T-helper 1 cell treated with Interleukin-12 subunit alpha and Interleukin-12 subunit beta and Interleukin-4 antibody, amounts not matched to agents 30 μg/mL and 1 μg/mL, for 36 hours (primary cell): Measurements from ENCODE around the gene SP7.
"Not testable (repeated sequence)": the region's sequence is repeated elsewhere in the genome, so short reads cannot be mapped to it uniquely, and the experiment has no call there.

Experiments used
- H3K27ac Mint-ChIP-seq: one replicate; pipeline ENCODE4 v1.8.0; 2021; ENCODE audit warnings: mild to moderate bottlenecking, mixed read lengths
- H3K27me3 Mint-ChIP-seq: one replicate; pipeline ENCODE4 v1.8.0; 2021; ENCODE audit warnings: low read depth, mixed read lengths
- H3K36me3 Mint-ChIP-seq: one replicate; pipeline ENCODE4 v1.8.0; 2021; ENCODE audit warnings: low read depth, mixed read lengths
- H3K4me1 Mint-ChIP-seq: one replicate; pipeline ENCODE4 v1.8.0; 2021; ENCODE audit warnings: low read depth, mixed read lengths
- H3K4me3 Mint-ChIP-seq: one replicate; pipeline ENCODE4 v1.8.0; 2021; ENCODE audit warnings: mild to moderate bottlenecking, moderate library complexity, mixed read lengths
- H3K9me3 Mint-ChIP-seq: one replicate; pipeline ENCODE4 v1.8.0; 2021; ENCODE audit warnings: mixed read lengths

The SP7 gene

GRCh38 chr12:53336181-53336681, at the start of gene SP7:
TSS of gene SP7 (minus strand) at chr12:53336354. CDS start at chr12:53335646, 708 bp downstream.
- no peaks in the 10 kb centered on the region for H3K36me3 Mint-ChIP-seq
- H3K27ac Mint-ChIP-seq = no peak within 1 kb of the TSS
- H3K9me3 Mint-ChIP-seq = no peaks in the 10 kb centered on the region
- no peak within 1 kb of the TSS for H3K4me3 Mint-ChIP-seq
- H3K4me1 Mint-ChIP-seq = peaks cover 9% of the 10 kb centered on the region
- H3K27me3 Mint-ChIP-seq = peaks cover 66% of the 10 kb centered on the region

- H3K9me3 Mint-ChIP-seq = no peaks in the 10 kb centered on the region
- H3K36me3 Mint-ChIP-seq = peaks cover 35% of the 10 kb centered on the region
- H3K4me3 Mint-ChIP-seq = peak overlapping the region; percentile 92
- no peaks in the 10 kb centered on the region for H3K27me3 Mint-ChIP-seq
- peak overlapping the region; percentile 58 for H3K27ac Mint-ChIP-seq
- H3K4me1 Mint-ChIP-seq = peaks cover 39% of the 10 kb centered on the region
These were observed 47.1 kb upstream of the SP7 start for GRCh38 chr12:53383258-53383657.

- H3K4me3 Mint-ChIP-seq = peak overlapping the region; percentile 92
- H3K36me3 Mint-ChIP-seq = peaks cover 34% of the 10 kb centered on the region
- H3K27ac Mint-ChIP-seq = peak overlapping the region; percentile 91
- no peaks in the 10 kb centered on the region for H3K9me3 Mint-ChIP-seq
- peaks cover 32% of the 10 kb centered on the region for H3K4me1 Mint-ChIP-seq
- H3K27me3 Mint-ChIP-seq = no peaks in the 10 kb centered on the region
These were observed 45.8 kb upstream of the SP7 start for GRCh38 chr12:53381731-53382630.

- Mint-ChIP-seq H3K4me1 (peaks cover 28% of the 10 kb centered on the region), H3K27me3 (no peaks in the 10 kb centered on the region), H3K4me3 (peak overlapping the region; percentile 92), H3K27ac (peak overlapping the region; percentile 93), H3K9me3 (no peaks in the 10 kb centered on the region), H3K36me3 (peaks cover 33% of the 10 kb centered on the region)
These were observed 44.9 kb upstream of the SP7 start for GRCh38 chr12:53380794-53381730.

GRCh38 chr12:53380104-53380793, 44.1 kb upstream of the SP7 start, which contains the start of gene SP1:
TSS of gene SP1 (plus strand) at chr12:53380176. CDS start at chr12:53380292, 116 bp downstream.
- Mint-ChIP-seq H3K36me3 (peaks cover 30% of the 10 kb centered on the region), H3K4me3 (peak within 1 kb of the TSS; percentile 92), H3K27ac (peak within 1 kb of the TSS; percentile 93), H3K27me3 (no peaks in the 10 kb centered on the region), H3K4me1 (peaks cover 24% of the 10 kb centered on the region), H3K9me3 (no peaks in the 10 kb centered on the region)

- peaks cover 28% of the 10 kb centered on the region for H3K36me3 Mint-ChIP-seq
- H3K4me1 Mint-ChIP-seq = peaks cover 24% of the 10 kb centered on the region
- H3K27me3 Mint-ChIP-seq = no peaks in the 10 kb centered on the region
- H3K9me3 Mint-ChIP-seq = no peaks in the 10 kb centered on the region
- no peak overlapping the region for H3K27ac Mint-ChIP-seq
- H3K4me3 Mint-ChIP-seq = no peak overlapping the region
These were observed 43.4 kb upstream of the SP7 start for GRCh38 chr12:53379389-53380103.

- peaks cover 26% of the 10 kb centered on the region for H3K4me1 Mint-ChIP-seq
- H3K36me3 Mint-ChIP-seq = peaks cover 26% of the 10 kb centered on the region
- no peak overlapping the region for H3K4me3 Mint-ChIP-seq
- no peaks in the 10 kb centered on the region for H3K9me3 Mint-ChIP-seq
- no peak overlapping the region for H3K27ac Mint-ChIP-seq
- H3K27me3 Mint-ChIP-seq = no peaks in the 10 kb centered on the region
These were observed 42.7 kb upstream of the SP7 start for GRCh38 chr12:53378724-53379388.

- H3K27ac Mint-ChIP-seq = no peak overlapping the region
These were observed 42.1 kb upstream of the SP7 start for GRCh38 chr12:53378222-53378621.

GRCh38 chr12:53376747-53377146, 40.6 kb upstream of the SP7 start:
- peaks cover 6% of the 10 kb centered on the region for H3K36me3 Mint-ChIP-seq
- H3K4me3 Mint-ChIP-seq = no peak overlapping the region
- H3K9me3 Mint-ChIP-seq = no peaks in the 10 kb centered on the region
- peaks cover 21% of the 10 kb centered on the region for H3K4me1 Mint-ChIP-seq
- H3K27ac Mint-ChIP-seq = no peak overlapping the region
- no peaks in the 10 kb centered on the region for H3K27me3 Mint-ChIP-seq

More at GRCh38 chr12:53378222-53378621, 42.1 kb upstream of the SP7 start:
- no peaks in the 10 kb centered on the region for H3K27me3 Mint-ChIP-seq
- H3K9me3 Mint-ChIP-seq = no peaks in the 10 kb centered on the region
- H3K4me1 Mint-ChIP-seq = peaks cover 25% of the 10 kb centered on the region
- H3K36me3 Mint-ChIP-seq = peaks cover 21% of the 10 kb centered on the region
- no peak overlapping the region for H3K4me3 Mint-ChIP-seq

GRCh38 chr12:53374277-53374676, 38.1 kb upstream of the SP7 start:
- Mint-ChIP-seq H3K4me1 (peaks cover 21% of the 10 kb centered on the region), H3K27ac (peak overlapping the region; percentile 82)
- not testable (repeated sequence) for H3K36me3 Mint-ChIP-seq, H3K4me3 Mint-ChIP-seq, H3K9me3 Mint-ChIP-seq, H3K27me3 Mint-ChIP-seq

- not testable (repeated sequence) for H3K36me3 Mint-ChIP-seq
These were observed 37.5 kb upstream of the SP7 start for GRCh38 chr12:53373554-53374133.

GRCh38 chr12:53365245-53365904, 29.2 kb upstream of the SP7 start:
- H3K27me3 Mint-ChIP-seq = no peaks in the 10 kb centered on the region
- H3K9me3 Mint-ChIP-seq = no peaks in the 10 kb centered on the region
- H3K4me1 Mint-ChIP-seq = peaks cover 8% of the 10 kb centered on the region
- no peak overlapping the region for H3K4me3 Mint-ChIP-seq
- no peaks in the 10 kb centered on the region for H3K36me3 Mint-ChIP-seq
- H3K27ac Mint-ChIP-seq = no peak overlapping the region

More at GRCh38 chr12:53373554-53374133, 37.5 kb upstream of the SP7 start:
- H3K9me3 Mint-ChIP-seq, H3K27me3 Mint-ChIP-seq: not testable (repeated sequence)
- H3K4me1 Mint-ChIP-seq = peaks cover 21% of the 10 kb centered on the region
- peak overlapping the region; percentile 37 for H3K4me3 Mint-ChIP-seq
- H3K27ac Mint-ChIP-seq = peak overlapping the region; percentile 82
